ENCODE measurements around the gene SLC5A1.

- no peak for TF ChIP-seq CTCF (IDR thresholded peaks at IDR 0.05; ENCODE audit: poor library complexity, severe bottlenecking)
- no peak for TF ChIP-seq POLR2AphosphoS5 (IDR thresholded peaks at IDR 0.05)
- no peak for TF ChIP-seq RAD21 (conservative IDR thresholded peaks at IDR 0.05)
- no peak for TF ChIP-seq REST (IDR thresholded peaks at IDR 0.05; ENCODE audit: borderline replicate concordance)
These were observed 19.7 kb upstream of the SLC5A1 start for GRCh38 chr22:32023251-32023827.

All from neural cell (in vitro differentiated cells).